Ishikawa (cell line): ENCODE results near the gene SEMA5A.

Experiments
- CEBPB ChIP-seq: IDR thresholded peaks from 2 replicates; pipeline ENCODE4 v1.6.1; 2012
- CREB1 ChIP-seq: IDR thresholded peaks from 2 replicates; pipeline ENCODE4 v1.6.1; 2012; ENCODE audit warnings: low read depth
- EGR1 ChIP-seq: IDR thresholded peaks from 2 replicates; pipeline ENCODE4 v1.6.1; 2012
- EP300 ChIP-seq: IDR thresholded peaks from 2 replicates; pipeline ENCODE4 v1.6.1; 2012; ENCODE audit warnings: borderline replicate concordance
- FOXM1 ChIP-seq: IDR thresholded peaks from 2 replicates; pipeline ENCODE4 v1.6.1; 2012; ENCODE audit warnings: low read depth, borderline replicate concordance
- NFIC ChIP-seq: IDR thresholded peaks from 2 replicates; pipeline ENCODE4 v1.6.1; 2012
- RAD21 ChIP-seq: IDR thresholded peaks from 2 replicates; pipeline ENCODE4 v1.6.1; 2012; ENCODE audit warnings: low read depth
- TAF1 ChIP-seq: IDR thresholded peaks from 2 replicates; pipeline ENCODE4 v1.6.1; 2012; ENCODE audit warnings: low read depth, mild to moderate bottlenecking
- TCF12 ChIP-seq: IDR thresholded peaks from 2 replicates; pipeline ENCODE4 v1.6.1; 2012; ENCODE audit warnings: low read depth
- TEAD4 ChIP-seq: IDR thresholded peaks from 2 replicates; pipeline ENCODE4 v1.6.1; 2012
- YY1 ChIP-seq: IDR thresholded peaks from 2 replicates; pipeline ENCODE4 v1.6.1; 2012; ENCODE audit warnings: low read depth
- ZBTB7A ChIP-seq: IDR thresholded peaks from 2 replicates; pipeline ENCODE4 v1.6.1; 2012; ENCODE audit warnings: low read depth
- TF ChIP-seq, protein P1 (sequence below): IDR thresholded peaks from 2 replicates; pipeline ENCODE4 v1.6.1; 2012
- TF ChIP-seq, protein P2 (sequence below): IDR thresholded peaks from 2 replicates; pipeline ENCODE4 v1.6.1; 2012
- TF ChIP-seq, protein P3 (sequence below): IDR thresholded peaks from 2 replicates; pipeline ENCODE4 v1.6.1; 2012; ENCODE audit warnings: low read depth, mild to moderate bottlenecking

The SEMA5A gene

DNA sequence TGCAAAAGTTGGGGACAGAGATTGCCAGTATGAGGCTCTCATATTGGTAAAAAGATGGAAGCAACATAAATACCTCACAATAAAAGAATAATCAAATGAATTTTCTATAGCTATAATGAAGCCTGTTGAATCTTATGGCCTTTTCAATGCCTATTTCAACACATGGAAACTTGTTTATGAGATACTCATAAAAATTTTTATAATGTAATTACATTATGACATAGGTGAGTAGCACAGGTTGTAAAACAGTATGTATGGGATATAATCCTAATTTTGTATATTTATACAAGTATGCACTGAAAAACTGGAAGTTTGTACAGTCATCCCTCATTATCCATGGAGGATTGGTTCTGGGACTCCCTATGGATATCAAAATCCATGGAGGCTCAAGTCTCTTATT, 21.2 kb upstream of the SEMA5A start:
- TF ChIP-seq, protein P1, sequence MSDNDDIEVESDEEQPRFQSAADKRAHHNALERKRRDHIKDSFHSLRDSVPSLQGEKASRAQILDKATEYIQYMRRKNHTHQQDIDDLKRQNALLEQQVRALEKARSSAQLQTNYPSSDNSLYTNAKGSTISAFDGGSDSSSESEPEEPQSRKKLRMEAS, result no peak
- TF ChIP-seq TAF1 (no peak), NFIC (no peak), CREB1 (no peak), CEBPB (no peak), ZBTB7A (no peak), FOXM1 (no peak), EGR1 (no peak), EP300 (no peak), RAD21 (no peak), TEAD4 (no peak), YY1 (no peak), TCF12 (no peak)
- TF ChIP-seq, protein P2, sequence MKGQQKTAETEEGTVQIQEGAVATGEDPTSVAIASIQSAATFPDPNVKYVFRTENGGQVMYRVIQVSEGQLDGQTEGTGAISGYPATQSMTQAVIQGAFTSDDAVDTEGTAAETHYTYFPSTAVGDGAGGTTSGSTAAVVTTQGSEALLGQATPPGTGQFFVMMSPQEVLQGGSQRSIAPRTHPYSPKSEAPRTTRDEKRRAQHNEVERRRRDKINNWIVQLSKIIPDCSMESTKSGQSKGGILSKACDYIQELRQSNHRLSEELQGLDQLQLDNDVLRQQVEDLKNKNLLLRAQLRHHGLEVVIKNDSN, result no peak
- TF ChIP-seq, protein P3, sequence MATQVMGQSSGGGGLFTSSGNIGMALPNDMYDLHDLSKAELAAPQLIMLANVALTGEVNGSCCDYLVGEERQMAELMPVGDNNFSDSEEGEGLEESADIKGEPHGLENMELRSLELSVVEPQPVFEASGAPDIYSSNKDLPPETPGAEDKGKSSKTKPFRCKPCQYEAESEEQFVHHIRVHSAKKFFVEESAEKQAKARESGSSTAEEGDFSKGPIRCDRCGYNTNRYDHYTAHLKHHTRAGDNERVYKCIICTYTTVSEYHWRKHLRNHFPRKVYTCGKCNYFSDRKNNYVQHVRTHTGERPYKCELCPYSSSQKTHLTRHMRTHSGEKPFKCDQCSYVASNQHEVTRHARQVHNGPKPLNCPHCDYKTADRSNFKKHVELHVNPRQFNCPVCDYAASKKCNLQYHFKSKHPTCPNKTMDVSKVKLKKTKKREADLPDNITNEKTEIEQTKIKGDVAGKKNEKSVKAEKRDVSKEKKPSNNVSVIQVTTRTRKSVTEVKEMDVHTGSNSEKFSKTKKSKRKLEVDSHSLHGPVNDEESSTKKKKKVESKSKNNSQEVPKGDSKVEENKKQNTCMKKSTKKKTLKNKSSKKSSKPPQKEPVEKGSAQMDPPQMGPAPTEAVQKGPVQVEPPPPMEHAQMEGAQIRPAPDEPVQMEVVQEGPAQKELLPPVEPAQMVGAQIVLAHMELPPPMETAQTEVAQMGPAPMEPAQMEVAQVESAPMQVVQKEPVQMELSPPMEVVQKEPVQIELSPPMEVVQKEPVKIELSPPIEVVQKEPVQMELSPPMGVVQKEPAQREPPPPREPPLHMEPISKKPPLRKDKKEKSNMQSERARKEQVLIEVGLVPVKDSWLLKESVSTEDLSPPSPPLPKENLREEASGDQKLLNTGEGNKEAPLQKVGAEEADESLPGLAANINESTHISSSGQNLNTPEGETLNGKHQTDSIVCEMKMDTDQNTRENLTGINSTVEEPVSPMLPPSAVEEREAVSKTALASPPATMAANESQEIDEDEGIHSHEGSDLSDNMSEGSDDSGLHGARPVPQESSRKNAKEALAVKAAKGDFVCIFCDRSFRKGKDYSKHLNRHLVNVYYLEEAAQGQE, result no peak

DNA sequence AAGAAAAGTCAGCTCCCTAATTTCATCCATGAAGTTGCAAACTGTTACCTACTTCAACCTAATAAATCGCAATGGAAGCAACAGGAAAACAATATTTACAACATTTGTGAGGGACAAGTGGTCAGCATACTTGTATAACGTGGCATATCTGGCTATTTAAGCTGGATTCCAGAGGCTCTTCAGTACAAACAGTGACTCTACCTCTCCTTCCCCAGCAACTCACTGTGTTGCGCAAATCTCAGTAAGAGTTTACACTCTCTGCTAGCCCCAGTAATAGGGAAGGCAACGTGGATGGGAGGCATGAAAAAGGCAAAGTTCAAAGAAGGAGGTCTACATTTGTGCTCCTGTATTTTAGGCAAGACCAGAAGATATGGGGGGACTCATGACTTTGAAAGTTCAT, 18.9 kb upstream of the SEMA5A start:
- TF ChIP-seq, protein P2, result no peak
- no peak for TF ChIP-seq RAD21
- TF ChIP-seq TEAD4, result no peak
- TF ChIP-seq CREB1, result no peak
- no peak for TF ChIP-seq TAF1
- no peak for TF ChIP-seq EGR1
- TF ChIP-seq TCF12, result no peak
- TF ChIP-seq NFIC, result no peak
- TF ChIP-seq, protein P1, result no peak
- no peak for TF ChIP-seq EP300
- TF ChIP-seq CEBPB, result no peak
- no peak for TF ChIP-seq YY1
- TF ChIP-seq ZBTB7A, result no peak
- no peak for TF ChIP-seq FOXM1
- TF ChIP-seq, protein P3, result no peak

DNA sequence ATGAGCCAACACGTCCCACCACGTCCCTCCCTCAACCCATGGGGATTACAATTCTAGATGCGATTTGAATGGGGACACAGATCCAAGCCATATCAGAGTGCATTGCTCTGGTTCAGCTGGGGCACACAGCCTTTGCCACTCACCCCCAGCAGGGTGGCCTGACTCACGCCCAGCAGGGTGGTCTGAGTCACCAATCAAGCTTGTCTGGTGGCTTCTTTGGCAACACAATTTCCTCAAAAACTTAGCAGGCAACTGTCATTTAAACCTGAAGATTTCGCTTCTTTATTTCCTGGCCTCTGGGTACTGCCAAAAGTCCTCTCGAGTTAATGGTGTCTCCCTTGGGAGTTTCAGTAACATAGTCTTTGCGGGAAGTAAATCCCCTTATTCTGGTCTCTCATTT, 16.3 kb upstream of the SEMA5A start:
- TF ChIP-seq, protein P2, result no peak
- TF ChIP-seq, protein P1, result no peak
- TF ChIP-seq TCF12 (peak; percentile 25; the same call in 1 of the 2 replicates), FOXM1 (no peak), CEBPB (no peak), TEAD4 (0 out of 2 replicates have a peak, but pooled peaks have one; percentile 12)
- TF ChIP-seq, protein P3, result no peak

DNA sequence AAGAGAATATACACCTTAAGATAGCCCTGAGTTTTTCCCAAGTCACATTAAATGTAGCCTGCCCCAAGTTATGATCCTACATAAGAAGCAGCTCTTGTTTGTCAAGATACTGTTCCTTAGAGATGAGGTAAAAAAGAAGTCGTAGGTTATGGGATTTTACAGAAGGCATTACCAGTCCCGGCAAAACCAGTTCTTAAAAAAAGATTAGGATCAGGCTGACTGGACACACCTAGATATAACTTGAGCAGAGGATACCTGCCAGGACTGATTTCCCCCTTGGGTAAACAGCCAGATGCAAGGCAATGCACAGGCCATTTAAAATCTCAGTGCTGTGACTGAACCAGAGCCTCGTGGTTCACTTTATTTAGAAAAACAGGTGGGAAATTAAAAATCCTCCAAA, 14.1 kb upstream of the SEMA5A start:
- TF ChIP-seq, protein P2, result no peak
- TF ChIP-seq YY1 (no peak), FOXM1 (no peak), EP300 (no peak), CREB1 (no peak), CEBPB (no peak), RAD21 (no peak), TAF1 (no peak), TCF12 (no peak), EGR1 (no peak)
- TF ChIP-seq, protein P3, result no peak
